Measurements from ENCODE around the gene WDR36. TPM values are rescaled to one million over a fixed set of nuclear protein-coding genes. Genes with fewer than 3 reads are reported as not detected.

The WDR36 gene
- total RNA-seq, 2 experiments from 2014 or later, result 65.1 to 65.6 TPM

- Mint-ChIP-seq H3K4me3 (no peak overlapping the region), H3K4me1 (ENCODE audit: low read depth) (peaks cover 41% of the 10 kb centered on the region), H3K27ac (peak overlapping the region; percentile 53), H3K27me3 (no peaks in the 10 kb centered on the region), H3K36me3 (ENCODE audit: low read depth) (peaks cover 49% of the 10 kb centered on the region), H3K9me3 (no peaks in the 10 kb centered on the region)
- ATAC-seq (no peak), DNase-seq (no peak)
- intact Hi-C loops (cut with micrococcal nuclease), result no loop called here
- CTCF ChIA-PET, result no interaction called here
- TF ChIP-seq CTCF (IDR thresholded peaks at IDR 0.05), result no peak
- POLR2A ChIA-PET, result no interaction called here
Measured at GRCh38 chr5:111120911-111121310, 28.8 kb downstream of the WDR36 start.

- Mint-ChIP-seq H3K36me3 (ENCODE audit: low read depth) (peaks cover 55% of the 10 kb centered on the region), H3K4me1 (ENCODE audit: low read depth) (peaks cover 35% of the 10 kb centered on the region), H3K4me3 (no peak overlapping the region), H3K9me3 (no peaks in the 10 kb centered on the region), H3K27me3 (no peaks in the 10 kb centered on the region), H3K27ac (peak overlapping the region; percentile 63)
- ATAC-seq (no peak), DNase-seq (no peak)
- ChIA-PET POLR2A (no interaction called here), CTCF (no interaction called here)
- intact Hi-C loops (cut with micrococcal nuclease), result no loop called here
- TF ChIP-seq CTCF (IDR thresholded peaks at IDR 0.05), result no peak
Measured at GRCh38 chr5:111121926-111122325, 29.8 kb downstream of the WDR36 start.

GRCh38 chr5:111122398-111122797 is 30.2 kb downstream of the WDR36 start:
- ChIA-PET CTCF (no interaction called here), POLR2A (no interaction called here)
- ATAC-seq, result no peak
- Mint-ChIP-seq H3K27me3 (no peaks in the 10 kb centered on the region), H3K9me3 (no peaks in the 10 kb centered on the region), H3K4me1 (ENCODE audit: low read depth) (peaks cover 31% of the 10 kb centered on the region), H3K27ac (no peak overlapping the region), H3K36me3 (ENCODE audit: low read depth) (peaks cover 54% of the 10 kb centered on the region), H3K4me3 (no peak overlapping the region)
- no peak for DNase-seq
- intact Hi-C loops (cut with micrococcal nuclease), result no loop called here
- TF ChIP-seq CTCF (IDR thresholded peaks at IDR 0.05), result no peak

- Mint-ChIP-seq H3K4me3 (no peak overlapping the region), H3K36me3 (ENCODE audit: low read depth) (peaks cover 54% of the 10 kb centered on the region), H3K27ac (no peak overlapping the region), H3K9me3 (no peaks in the 10 kb centered on the region), H3K4me1 (ENCODE audit: low read depth) (peaks cover 17% of the 10 kb centered on the region), H3K27me3 (no peaks in the 10 kb centered on the region)
- no peak for TF ChIP-seq CTCF (IDR thresholded peaks at IDR 0.05)
- ChIA-PET CTCF (no interaction called here), POLR2A (no interaction called here)
- DNase-seq, result no peak
- intact Hi-C loops (cut with micrococcal nuclease), result no loop called here
- no peak for ATAC-seq
Measured at GRCh38 chr5:111124793-111125192, 32.6 kb downstream of the WDR36 start.

GRCh38 chr5:111126896-111127295 is 34.7 kb downstream of the WDR36 start:
- DNase-seq, result no peak
- ChIA-PET POLR2A (no interaction called here), CTCF (no interaction called here)
- intact Hi-C loops (cut with micrococcal nuclease), result no loop called here
- TF ChIP-seq CTCF (IDR thresholded peaks at IDR 0.05), result no peak
- peaks cover 45% of the 10 kb centered on the region for H3K36me3 Mint-ChIP-seq (ENCODE audit: low read depth)
- H3K27ac Mint-ChIP-seq, result no peak overlapping the region
- no peak for ATAC-seq
- peaks cover 8% of the 10 kb centered on the region for H3K4me1 Mint-ChIP-seq (ENCODE audit: low read depth)
- H3K27me3 Mint-ChIP-seq, result no peaks in the 10 kb centered on the region
- H3K4me3 Mint-ChIP-seq, result no peak overlapping the region
- no peaks in the 10 kb centered on the region for H3K9me3 Mint-ChIP-seq
